ENCODE results near the gene KMO.

KMO gene

GRCh38 chr1:241532162-241532531, at the start of gene KMO:
Gene KMO (plus strand): TSS chr1:241532378. CDS start chr1:241532445, 67 bp downstream.
- DNase-seq: no peak

- DNase-seq: no peak
Observed at GRCh38 chr1:241482761-241483250, 49.4 kb upstream of the KMO start.

- no peak for DNase-seq
Observed at GRCh38 chr1:241485145-241485544, 47.0 kb upstream of the KMO start.

DNA sequence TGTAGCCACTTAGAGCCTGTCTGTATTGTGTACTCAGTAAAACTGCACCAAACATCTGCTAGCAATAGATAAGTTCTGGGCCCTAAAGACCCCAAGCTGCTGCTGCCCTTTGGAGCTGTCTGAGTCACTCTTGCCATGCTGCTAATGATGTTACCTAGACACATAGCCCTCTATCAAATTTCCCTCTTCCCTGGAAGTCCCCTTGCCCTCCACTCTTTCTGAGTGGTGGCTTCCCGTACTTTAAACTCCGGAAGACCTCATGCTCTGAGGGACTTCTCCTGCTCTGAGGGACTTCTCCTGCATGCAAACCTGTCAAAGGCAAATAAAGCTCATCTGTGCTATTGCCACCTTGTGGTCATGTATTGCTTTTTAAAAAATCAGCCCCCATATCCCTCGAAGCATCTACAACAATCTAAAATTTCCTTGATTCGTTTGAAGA, 46.6 kb upstream of the KMO start:
- no peak for DNase-seq

- DNase-seq: no peak
Observed at GRCh38 chr1:241488739-241489138, 43.4 kb upstream of the KMO start.

DNA sequence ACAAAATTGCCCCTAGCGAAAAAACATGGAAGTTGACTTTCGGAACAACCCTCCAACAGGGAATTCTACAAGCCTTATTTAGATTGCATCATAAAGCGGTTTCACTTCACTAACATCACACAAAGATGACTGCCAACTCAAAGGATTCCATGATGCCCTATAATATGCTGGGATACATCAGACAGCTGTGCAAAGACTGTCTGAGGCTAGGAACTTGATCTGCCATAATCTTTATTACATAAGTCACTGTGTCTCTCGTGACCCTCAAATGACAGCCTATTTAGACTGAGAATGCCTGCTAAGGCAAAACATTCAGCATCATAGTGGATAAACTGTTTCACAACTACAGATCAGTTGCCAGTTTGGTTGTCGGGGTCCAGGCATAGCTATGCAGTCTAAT, 36.4 kb upstream of the KMO start:
- DNase-seq: no peak

DNA sequence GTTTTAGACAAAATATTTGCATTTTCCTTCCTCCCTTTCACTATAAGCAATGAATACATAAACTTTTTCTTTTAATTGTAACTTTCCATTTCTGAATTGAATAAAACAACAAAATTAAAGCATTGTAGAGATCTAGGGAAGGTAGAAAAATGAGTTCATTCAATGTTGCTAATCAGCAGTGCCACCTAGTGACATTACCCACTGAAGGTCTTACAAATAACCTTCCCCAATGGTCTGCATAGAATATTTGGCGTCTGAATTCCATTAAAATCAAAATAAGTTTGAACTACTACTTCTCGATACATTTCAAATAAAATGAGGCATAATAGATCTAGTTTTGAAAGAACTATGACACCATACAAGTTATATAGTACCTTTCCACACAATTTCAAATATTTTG, 32.3 kb upstream of the KMO start:
- DNase-seq: no peak

DNA sequence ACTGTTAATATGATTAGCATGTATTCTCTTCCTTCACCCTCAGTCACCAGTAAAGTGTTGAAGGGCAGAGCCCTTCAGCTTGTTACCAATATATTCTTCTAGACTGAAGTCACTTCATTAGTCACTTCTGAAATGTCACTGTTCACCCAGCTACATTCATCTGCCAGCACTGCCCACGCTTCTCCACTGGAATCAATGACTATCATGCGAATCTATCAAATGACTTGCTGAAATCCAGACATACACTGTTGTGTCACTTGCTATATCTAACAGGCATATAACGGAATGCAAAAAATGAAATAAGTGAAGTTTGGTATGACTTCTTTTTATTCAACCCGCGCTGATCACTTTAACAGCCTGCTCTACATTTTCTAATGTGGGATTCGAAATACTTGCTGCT, 28.7 kb upstream of the KMO start:
- no peak for DNase-seq

DNA sequence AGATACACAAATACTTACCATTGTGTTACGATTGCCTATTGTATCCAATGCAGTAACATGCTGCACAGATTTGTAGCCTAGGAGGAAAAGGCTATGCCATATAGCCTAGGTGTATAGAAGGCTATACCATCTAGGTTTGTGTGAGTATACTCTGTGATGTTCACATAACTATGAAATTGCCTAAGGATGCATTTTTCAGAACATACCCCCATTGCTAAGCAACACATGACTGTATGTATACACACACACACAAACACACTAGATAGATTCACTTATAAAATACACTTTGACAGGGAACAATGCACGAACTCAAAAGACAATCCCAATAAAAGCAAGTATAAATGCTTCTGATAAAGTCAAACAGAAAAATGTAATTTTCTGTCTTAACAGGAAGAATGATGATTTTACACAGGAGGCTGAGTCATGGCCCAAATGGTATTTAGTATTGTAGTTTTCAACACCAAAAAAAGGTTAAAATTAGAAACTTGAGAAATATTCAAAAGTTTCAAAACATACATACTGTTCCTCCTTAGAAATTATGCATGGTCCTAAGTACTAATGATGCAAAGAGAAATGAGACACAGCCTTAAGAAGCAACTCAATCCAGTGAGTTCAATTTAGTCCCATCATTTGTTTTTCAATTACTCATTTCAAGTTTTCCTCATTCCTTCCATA, 24.9 kb upstream of the KMO start:
- DNase-seq: no peak

DNA sequence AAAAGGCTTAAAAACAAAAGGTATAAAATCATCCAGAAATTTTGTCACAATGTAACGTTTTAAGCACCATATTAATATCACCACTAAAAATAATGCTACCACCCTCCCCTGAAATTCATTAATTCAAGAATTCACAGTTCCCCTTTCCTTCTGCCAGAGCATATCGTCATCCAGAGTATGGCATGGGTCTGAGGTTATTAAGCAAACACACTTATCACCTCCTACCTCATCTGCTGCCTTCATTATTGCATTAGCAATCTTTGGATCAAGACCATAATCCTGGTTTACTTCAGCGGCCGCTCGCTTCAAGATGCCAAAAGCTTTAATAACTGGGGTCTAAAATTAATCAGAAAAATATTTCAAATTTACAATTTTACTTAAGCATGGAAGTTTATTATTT, 18.8 kb upstream of the KMO start:
- DNase-seq: no peak

DNA sequence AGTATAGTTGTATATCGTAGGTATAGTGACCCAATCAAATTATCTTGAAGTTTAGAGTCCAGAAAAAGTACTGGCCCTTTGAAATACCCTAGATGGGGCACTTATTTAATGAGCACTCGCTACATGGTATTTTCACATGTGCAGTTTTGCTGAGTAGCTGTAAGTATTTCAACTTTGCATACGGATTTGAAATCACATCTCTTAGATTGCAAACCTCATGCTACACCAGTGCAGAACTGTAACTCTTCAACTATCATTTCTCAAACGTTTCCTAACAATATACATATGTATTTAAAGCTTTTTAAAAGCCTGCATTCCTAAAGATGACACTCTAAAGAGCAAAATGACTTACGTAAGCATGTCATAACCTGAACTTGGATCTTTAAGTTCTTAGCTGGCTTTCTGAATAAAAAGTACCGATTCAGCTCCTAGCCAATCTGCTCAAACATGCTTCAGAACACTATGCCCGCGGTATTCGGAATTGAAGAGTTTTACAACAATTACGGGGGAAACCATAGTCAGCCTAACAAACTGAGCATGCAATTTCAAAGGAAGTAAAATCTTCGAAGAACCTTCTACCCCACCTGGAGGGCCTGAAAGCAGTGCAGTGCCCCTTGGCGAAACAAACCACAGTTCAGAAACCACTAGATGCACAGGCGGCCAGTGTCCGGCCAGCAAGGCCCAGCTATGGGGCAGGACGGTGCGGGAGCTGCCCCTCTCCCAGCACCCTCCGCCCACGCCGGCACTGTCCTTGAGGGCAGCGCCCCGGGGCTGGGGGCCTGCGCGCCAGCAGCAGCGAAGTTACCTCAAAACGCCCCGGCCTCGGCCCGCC, 13.5 kb upstream of the KMO start:
- no peak for DNase-seq

- DNase-seq: peak; percentile 90
Observed at GRCh38 chr1:241519308-241520079, 12.7 kb upstream of the KMO start, which contains the start of gene FH. Gene FH (minus strand): TSS chr1:241519755. CDS start chr1:241519722, 33 bp downstream.

GRCh38 chr1:241520080-241520465, 12.1 kb upstream of the KMO start:
- DNase-seq: no peak

DNA sequence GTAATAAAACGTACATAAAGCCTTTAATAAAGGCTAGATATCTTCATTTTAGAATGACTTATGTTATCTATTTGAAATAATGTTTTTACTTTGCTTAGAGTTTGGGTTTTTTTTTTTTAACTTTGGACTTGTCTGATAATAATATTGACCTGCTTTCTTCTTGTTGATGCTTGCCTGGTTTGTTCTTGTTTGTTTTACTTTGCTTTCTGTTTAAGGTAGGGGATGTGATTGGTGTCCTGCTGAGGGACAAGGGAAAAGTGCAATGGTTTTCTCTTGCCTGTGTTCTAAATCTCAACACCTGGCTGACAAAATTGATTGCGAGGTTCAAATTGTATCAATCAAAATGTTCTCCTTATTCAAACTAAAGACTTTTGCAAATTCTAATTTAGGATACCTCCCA, 10.5 kb upstream of the KMO start:
- DNase-seq: no peak

GRCh38 chr1:241525026-241525425, 7.2 kb upstream of the KMO start:
- no peak for DNase-seq

GRCh38 chr1:241527146-241527545, 5.0 kb upstream of the KMO start:
- no peak for DNase-seq

DNA sequence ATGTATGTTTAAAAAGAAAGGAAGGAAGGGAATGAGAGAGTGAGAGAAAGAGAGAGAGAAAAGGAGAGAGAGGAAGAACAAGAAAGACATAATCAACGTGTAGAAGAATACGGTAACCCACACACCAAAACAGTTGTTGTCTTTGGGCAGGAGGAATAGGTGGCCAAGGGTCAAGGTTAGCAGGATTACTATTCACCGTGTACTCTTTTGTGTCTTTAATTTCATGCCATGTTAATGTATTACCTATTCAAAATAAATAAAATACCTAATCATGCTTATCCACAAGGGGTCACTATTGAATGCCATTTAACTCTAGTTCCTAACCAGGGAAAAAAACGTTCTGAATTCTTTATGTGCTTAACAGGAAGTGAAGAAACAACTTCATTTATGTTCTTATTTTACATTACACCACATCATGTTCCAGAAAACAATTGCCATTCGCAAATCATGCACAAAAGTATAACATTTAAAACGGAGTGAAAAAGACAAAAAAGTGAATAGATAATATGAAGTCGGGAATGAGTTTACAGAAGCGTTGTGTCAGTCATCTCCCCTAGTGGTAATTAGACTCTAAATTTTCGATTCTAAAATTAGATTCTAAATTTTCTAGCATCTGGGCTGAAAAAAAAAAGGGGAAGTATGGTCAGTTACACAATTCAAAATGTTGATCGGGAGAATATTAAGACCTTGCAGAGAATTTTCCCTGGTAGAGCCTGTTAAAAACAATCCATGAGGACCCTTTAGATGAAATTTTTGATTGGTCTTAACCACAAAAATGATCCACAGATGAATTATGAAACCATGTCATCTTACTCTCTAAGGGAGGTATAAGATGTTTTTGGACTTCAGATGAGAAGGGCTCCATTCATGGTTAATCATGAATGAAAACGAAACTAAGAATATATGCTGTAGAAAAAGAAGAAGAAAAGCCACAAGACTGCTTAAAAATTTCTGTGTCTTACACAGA, 700 bp upstream of the KMO start:
- DNase-seq: no peak

- no peak for DNase-seq
Observed at GRCh38 chr1:241532864-241533263, 686 bp downstream of the KMO start.

GRCh38 chr1:241533326-241534115, 1.3 kb downstream of the KMO start:
- no peak for DNase-seq

DNA sequence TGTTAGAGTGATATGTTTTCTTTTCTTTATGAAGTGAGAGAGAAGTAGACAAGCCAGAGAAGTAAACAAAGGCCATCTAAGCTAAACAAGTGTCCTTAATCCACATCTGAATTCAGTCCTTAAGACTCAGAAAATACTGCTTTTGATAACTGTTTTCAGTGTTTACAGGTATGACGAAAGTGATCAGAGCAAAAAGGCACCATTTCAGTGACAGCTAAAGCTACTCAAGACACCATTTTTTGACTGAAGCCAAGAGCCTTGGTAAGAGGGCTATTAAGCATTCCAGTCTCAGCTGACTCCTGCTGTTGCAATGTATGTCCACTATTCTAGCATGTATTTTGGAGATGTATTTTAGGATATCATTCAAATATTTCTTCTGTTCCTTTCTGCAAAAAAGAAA, 4.1 kb downstream of the KMO start:
- DNase-seq: no peak

DNA sequence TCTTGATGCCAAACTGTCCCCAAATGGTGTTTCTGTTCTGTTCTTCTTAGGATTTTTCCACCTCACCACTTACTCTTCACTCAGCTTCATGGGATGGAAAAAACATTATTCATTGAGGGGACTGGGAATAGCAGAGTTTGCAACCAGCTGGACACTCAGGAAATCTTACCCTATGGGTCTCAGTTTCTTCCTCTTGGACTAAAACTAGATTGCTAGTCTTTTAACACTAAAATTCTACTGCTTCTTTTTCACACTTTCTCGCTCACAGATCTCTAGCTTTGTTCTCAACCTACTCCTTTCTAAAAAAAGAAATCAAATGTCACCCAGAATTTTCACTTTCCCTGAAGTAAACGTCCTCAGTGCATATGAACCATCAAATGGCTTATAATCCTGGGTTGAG, 4.8 kb downstream of the KMO start:
- no peak for DNase-seq
